Activated gamma-delta T cell treated with anti-CD3 and anti-CD28 coated beads, Interleukin-2, amount 50 U/mL, for 16 hours (primary cell): ENCODE results near the gene RAB32.
"Not testable (repeated sequence)": the region's sequence is repeated elsewhere in the genome, so short reads cannot be mapped to it uniquely, and the experiment has no call there.

ENCODE experiments used
- DNase-seq: peaks from one replicate; pipeline ENCODE4 v3.0.0-alpha.2; 2020; ENCODE audit warnings: low read depth

Gene RAB32

GRCh38 chr6:146543211-146543939, at the start of gene RAB32:
Gene RAB32, plus strand, starts transcription at chr6:146543833. Its CDS starts 39 bp downstream, at chr6:146543872.
- DNase-seq = no peak

- DNase-seq = no peak
Observed at GRCh38 chr6:146498309-146498708, 45.3 kb upstream of the RAB32 start.

GRCh38 chr6:146503096-146503495, 40.5 kb upstream of the RAB32 start:
- no peak for DNase-seq

DNA sequence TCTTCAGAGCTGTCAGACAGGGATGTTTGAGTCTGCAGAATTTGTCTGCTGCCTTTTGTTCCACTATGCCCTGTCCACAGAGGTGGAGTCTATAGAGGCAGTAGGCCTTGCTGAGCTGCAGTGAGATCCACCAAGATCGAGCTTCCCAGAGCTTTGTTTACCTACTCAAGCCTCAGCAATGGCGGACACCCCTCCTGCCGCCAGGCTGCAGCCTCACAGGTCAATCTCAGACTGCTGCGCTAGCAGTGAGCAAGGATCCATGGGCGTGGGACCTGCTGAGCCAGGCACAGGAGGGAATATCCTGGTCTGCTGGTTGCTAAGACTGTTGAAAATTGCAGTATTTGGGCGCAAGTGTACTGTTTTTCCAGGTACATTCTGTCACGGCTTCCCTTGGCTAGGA, 28.4 kb upstream of the RAB32 start:
- no peak for DNase-seq

DNA sequence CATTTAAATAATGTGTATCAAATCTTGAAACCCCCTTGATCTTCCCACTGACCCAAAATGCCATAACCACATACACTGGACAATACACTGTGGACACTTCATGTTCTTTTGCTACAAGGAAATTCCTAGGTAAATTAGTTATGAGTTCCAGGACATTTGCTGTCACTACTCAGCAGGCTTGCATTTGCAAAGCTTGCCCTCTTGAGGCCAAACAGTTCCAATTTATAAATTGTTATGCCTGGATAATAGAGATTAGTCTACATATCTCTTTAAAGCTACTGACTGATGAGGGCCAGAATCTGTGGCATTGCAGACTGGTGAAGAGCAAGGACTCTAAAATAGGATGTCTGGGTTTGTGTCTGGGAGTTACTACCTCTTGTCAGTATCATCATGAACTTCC, 17.4 kb upstream of the RAB32 start:
- no peak for DNase-seq

DNA sequence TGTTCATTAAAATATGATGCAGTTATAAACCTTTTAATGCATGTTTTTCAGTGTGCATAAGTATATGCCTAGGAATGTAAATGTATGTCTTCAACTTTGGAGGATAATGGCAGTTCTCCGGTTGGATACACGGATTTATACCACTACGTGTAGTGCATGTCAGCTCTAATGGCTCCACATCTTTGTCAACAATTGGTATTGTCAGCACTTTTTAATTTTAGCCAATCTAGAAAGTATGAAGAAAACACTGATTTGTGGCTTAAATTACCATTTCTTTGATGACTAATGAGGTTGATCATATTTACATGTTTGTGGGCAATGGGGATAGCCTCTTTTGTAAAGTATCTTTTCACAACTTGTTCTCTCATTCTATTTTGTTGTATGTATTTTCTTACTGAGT, 10.9 kb upstream of the RAB32 start:
- no peak for DNase-seq

GRCh38 chr6:146542881-146543210, 787 bp upstream of the RAB32 start:
- no peak for DNase-seq

GRCh38 chr6:146543940-146544615, 445 bp downstream of the RAB32 start:
- DNase-seq = no peak

- no peak for DNase-seq
Observed at GRCh38 chr6:146544616-146545182, 1.1 kb downstream of the RAB32 start.

- DNase-seq = no peak
Observed at GRCh38 chr6:146545581-146545980, 1.9 kb downstream of the RAB32 start.

- DNase-seq = no peak
Observed at GRCh38 chr6:146546443-146547043, 2.9 kb downstream of the RAB32 start.

DNA sequence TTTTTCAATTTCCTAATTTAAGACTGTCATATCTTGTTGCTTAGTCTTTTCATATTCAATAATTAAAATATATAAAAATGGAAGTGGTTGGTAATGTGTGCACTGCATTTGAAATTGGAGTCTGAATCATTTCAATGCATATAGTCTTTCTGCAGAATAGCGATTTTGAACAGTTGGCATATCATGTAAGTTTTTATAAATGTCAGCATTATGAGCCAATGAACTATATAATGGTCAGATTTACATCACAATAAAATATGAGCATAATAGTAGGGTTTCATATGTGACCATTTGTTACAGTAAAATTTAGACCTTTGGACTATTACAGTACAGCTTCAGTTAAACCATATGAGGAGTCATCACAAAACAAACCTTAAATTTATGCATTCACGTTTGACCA, 4.3 kb downstream of the RAB32 start:
- DNase-seq = no peak

GRCh38 chr6:146548898-146549374, 5.3 kb downstream of the RAB32 start:
- DNase-seq = no peak

DNA sequence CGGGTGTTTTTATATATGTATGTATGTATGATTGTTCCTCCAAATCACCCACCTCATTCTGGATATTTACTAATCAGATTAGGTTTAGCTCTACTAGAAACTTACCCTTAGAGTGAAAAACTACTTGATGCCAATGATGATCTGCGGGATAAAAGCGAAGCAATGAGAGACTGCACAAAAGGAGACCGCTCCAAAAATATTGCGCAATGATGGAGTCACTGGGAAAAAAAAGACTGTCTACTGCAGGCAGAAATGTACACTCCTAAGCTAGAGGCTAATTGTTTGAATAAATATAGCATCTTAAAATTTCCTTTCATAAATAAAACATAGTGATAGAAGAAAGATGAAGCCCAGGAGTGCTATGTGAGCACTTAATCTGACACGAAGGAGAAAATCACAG, 7.3 kb downstream of the RAB32 start:
- DNase-seq = no peak

- DNase-seq = no peak
Observed at GRCh38 chr6:146551545-146551944, 7.9 kb downstream of the RAB32 start.

DNA sequence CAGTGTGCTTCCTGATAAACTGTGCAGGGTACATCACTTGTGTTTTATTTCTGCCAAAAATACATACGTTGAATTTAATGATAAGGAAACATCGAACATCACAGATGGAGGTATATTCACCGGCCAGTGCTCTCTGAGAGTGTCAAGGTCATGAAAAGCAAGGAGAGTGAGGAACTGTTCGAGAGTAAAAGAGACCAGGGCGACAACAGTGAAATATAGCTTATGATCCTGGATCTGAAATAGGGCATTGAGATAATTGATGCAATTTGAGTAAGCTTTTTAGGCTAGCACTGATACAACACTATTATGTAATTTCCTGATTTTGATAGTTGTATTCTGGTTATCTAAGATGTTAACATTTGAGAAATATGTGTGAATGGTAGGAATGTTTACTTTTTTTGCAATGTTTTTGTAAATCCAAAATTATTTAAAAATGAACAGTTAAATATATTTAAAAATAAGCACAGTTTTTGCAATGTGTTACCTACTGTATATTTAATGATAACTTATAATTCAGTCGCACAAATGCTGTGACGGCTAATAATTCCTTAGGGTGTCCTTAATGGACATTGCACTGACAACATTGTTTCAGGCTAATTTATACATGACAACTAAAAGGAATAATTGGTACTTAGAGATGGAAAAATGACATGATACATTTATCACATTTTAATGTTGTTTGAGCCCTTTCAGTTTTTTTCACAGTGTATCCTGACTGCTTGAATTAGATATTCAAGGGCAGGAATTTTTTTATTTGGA, 9.9 kb downstream of the RAB32 start:
- no peak for DNase-seq

DNA sequence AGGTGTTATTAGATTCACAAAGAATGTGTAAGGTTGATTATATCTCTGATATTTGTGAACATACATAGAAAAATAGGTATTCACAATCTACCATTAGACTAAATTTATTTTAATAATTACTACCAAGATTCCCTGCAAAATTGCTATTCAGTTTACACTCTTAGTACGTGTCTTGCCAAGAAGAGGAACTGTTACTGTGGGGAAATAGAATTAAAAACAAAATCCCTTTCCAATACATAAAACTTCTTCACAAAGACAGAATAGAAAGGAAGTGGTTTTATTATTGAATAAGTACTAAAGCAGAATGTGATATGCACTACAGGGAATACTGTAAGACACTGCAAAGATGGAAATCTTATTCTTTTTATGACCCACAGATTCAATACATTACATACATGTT, 17.0 kb downstream of the RAB32 start:
- no peak for DNase-seq

DNA sequence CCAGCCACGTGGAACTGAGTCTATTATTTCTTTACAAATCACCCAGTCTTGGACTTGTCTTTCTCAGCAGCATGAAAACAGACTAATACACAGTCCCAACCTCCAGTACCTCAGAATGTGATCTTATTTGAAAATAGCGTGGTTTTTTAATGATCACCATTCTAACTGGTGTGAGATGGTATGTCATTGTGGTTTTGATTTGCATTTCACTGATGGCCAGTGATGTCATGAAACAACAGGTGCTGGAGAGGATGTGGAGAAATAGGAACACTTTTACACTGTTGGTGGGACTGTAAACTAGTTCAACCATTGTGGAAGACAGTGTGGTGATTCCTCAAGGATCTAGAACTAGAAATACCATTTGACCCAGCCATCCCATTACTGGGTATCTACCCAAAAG, 23.0 kb downstream of the RAB32 start:
- not testable (repeated sequence) for DNase-seq

DNA sequence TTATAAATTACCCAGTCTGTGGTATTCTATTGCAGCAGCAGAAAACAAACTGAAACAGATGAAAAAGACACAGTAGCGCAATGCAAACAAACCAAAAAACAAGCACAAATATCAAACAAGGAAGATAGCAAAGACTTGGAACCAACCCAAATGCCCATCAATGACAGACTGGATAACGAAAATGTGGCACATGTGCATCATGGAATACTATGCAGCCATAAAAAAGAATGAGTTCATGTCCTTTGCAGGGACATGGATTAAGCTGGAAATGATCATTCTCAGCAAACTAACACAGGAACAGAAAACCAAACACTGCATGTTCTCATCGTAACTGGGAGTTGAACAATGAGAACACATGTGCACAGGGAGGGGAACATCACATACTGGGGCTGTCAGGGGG, 25.0 kb downstream of the RAB32 start:
- not testable (repeated sequence) for DNase-seq

DNA sequence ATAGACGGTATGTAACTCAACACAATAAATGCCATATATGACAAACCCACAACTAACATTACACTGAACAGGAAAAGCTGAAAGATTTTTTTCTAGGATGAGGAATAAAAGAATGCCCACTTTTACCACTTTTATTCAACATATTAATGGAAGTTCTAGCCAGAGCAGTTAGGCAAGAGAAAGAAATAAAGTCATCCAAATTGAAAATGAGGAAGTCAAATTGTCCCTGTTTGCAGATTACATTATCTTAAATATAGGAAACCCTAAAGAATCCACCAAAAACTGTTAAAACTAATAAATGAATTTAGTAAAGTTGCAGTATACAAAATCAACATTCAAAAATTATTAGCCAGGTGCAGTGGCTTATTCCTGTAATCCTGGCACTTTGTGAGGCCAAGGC, 30.6 kb downstream of the RAB32 start:
- no peak for DNase-seq

- DNase-seq = no peak
Observed at GRCh38 chr6:146578054-146578453, 34.4 kb downstream of the RAB32 start.

- DNase-seq = no peak
Observed at GRCh38 chr6:146581968-146582367, 38.3 kb downstream of the RAB32 start.
